ENCODE results near the gene CCR6.

DNA sequence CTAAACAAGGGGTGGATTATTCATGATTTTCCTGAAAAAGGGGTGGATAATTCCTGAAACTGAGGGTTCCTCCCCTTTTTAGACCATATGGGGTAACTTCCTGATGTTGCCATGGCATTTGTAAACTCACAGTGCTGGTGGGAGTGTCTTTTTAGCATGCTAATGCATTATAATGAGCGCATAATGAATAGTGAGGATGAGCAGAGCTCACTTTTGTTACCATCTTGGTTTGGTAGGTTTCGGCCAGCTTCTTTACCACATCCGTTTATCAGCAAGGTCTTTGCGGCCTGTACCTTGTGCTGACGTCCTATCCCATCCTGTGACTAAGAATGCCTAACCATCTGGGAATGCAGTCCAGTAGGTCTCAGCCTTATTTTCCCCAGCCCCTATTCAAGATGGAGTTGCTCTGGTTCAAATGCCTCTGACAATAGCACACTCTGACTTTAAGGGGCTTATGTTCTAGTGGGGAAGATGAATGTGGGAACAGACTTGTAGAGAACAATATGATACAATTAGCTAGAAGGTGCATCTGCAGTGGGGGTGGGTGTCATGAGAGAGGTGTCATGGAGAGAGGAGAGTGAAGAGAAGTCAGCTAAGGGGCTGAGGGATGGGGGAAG is 39.1 kb downstream of the CCR6 start:
- no peak for TF ChIP-seq EZH2 (IDR thresholded peaks at IDR 0.05; ENCODE audit: borderline replicate concordance)
- TF ChIP-seq, protein P1, sequence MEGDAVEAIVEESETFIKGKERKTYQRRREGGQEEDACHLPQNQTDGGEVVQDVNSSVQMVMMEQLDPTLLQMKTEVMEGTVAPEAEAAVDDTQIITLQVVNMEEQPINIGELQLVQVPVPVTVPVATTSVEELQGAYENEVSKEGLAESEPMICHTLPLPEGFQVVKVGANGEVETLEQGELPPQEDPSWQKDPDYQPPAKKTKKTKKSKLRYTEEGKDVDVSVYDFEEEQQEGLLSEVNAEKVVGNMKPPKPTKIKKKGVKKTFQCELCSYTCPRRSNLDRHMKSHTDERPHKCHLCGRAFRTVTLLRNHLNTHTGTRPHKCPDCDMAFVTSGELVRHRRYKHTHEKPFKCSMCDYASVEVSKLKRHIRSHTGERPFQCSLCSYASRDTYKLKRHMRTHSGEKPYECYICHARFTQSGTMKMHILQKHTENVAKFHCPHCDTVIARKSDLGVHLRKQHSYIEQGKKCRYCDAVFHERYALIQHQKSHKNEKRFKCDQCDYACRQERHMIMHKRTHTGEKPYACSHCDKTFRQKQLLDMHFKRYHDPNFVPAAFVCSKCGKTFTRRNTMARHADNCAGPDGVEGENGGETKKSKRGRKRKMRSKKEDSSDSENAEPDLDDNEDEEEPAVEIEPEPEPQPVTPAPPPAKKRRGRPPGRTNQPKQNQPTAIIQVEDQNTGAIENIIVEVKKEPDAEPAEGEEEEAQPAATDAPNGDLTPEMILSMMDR (IDR thresholded peaks at IDR 0.05; ENCODE audit: poor library complexity), result no peak

Measured in hepatocyte (in vitro differentiated cells).